ENCODE data around the gene EFHD2. TPM values are rescaled to one million over a fixed set of nuclear protein-coding genes. Genes with fewer than 3 reads are reported as not detected.

EFHD2 gene
- total RNA-seq, 2 donors from 2014 or later = 160 to 191 TPM

- no peaks in the 10 kb centered on the region for H3K9me3 ChIP-seq
- intact Hi-C loops (cut with DNase I) = no loop called here
- no peaks in the 10 kb centered on the region for H3K27me3 ChIP-seq
- no peak overlapping the region for H3K4me3 ChIP-seq
- no peak overlapping the region for H3K27ac ChIP-seq
- no peaks in the 10 kb centered on the region for H3K36me3 ChIP-seq
- no peak for DNase-seq
- H3K4me1 ChIP-seq = no peaks in the 10 kb centered on the region
- H3K9ac ChIP-seq (ENCODE audit: low read depth in 2 of 2, low read length in 2 of 2) = no peak overlapping the region
- TF ChIP-seq, protein P1, sequence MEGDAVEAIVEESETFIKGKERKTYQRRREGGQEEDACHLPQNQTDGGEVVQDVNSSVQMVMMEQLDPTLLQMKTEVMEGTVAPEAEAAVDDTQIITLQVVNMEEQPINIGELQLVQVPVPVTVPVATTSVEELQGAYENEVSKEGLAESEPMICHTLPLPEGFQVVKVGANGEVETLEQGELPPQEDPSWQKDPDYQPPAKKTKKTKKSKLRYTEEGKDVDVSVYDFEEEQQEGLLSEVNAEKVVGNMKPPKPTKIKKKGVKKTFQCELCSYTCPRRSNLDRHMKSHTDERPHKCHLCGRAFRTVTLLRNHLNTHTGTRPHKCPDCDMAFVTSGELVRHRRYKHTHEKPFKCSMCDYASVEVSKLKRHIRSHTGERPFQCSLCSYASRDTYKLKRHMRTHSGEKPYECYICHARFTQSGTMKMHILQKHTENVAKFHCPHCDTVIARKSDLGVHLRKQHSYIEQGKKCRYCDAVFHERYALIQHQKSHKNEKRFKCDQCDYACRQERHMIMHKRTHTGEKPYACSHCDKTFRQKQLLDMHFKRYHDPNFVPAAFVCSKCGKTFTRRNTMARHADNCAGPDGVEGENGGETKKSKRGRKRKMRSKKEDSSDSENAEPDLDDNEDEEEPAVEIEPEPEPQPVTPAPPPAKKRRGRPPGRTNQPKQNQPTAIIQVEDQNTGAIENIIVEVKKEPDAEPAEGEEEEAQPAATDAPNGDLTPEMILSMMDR (IDR thresholded peaks at IDR 0.05) = no peak
Measured at GRCh38 chr1:15401391-15402055, 8.2 kb upstream of the EFHD2 start.

- H3K27ac ChIP-seq = no peak overlapping the region
- H3K4me1 ChIP-seq = no peaks in the 10 kb centered on the region
- no peak for DNase-seq
- H3K4me3 ChIP-seq = no peak overlapping the region
- no peaks in the 10 kb centered on the region for H3K36me3 ChIP-seq
- H3K9ac ChIP-seq (ENCODE audit: low read depth in 2 of 2, low read length in 2 of 2) = no peak overlapping the region
- TF ChIP-seq, protein P1 (IDR thresholded peaks at IDR 0.05) = no peak
- no peaks in the 10 kb centered on the region for H3K9me3 ChIP-seq
- intact Hi-C loops (cut with DNase I) = no loop called here
- H3K27me3 ChIP-seq = no peaks in the 10 kb centered on the region
Measured at GRCh38 chr1:15402809-15403450, 6.8 kb upstream of the EFHD2 start.

- Histone ChIP-seq H3K9ac (ENCODE audit: low read depth in 2 of 2, low read length in 2 of 2) (no peak overlapping the region), H3K36me3 (no peaks in the 10 kb centered on the region), H3K4me3 (no peak overlapping the region), H3K4me1 (no peaks in the 10 kb centered on the region), H3K27me3 (no peaks in the 10 kb centered on the region), H3K9me3 (no peaks in the 10 kb centered on the region), H3K27ac (no peak overlapping the region)
- DNase-seq = no peak
- TF ChIP-seq, protein P1 (IDR thresholded peaks at IDR 0.05) = no peak
- intact Hi-C loops (cut with DNase I) = no loop called here
Measured at GRCh38 chr1:15403962-15404580, 5.6 kb upstream of the EFHD2 start.

DNA sequence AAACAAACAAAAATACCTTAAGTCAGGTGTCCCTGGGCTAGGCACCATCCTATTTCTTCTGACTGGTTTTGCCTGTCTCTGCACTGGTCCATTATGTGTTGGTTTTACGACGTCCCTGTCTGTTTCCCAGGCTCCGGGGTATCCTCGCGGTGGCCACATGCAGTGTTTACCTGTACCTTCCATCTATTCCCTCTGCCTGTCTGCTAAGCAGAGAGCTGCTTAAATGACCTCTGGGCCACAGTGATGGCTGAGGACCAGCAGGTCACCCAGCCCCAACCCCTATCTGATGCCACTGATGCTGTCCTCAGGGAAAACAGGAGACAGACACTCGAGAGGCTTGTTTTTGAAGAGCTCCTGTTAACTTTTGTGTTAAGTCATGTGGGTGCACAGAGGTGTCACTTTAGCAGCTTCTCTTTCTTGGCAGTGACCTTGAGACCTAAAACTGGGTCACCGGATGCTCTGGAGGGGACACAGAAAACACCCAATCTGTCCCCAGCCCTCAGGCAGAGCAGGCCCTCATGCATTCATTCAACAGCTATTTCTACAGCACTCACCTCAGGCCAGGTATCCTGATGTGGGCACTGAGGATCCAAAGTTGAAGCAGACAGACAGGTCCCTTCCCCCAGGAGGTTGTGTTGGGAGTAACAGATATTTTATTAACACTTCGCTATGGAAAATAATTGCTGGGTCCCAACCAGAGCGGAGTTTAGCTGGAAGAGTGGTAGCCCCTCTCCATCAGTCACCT, 4.4 kb upstream of the EFHD2 start:
- Histone ChIP-seq H3K27me3 (no peaks in the 10 kb centered on the region), H3K36me3 (no peaks in the 10 kb centered on the region), H3K4me3 (no peak overlapping the region), H3K27ac (no peak overlapping the region), H3K9me3 (no peaks in the 10 kb centered on the region), H3K4me1 (no peaks in the 10 kb centered on the region), H3K9ac (ENCODE audit: low read depth in 2 of 2, low read length in 2 of 2) (no peak overlapping the region)
- intact Hi-C loops (cut with DNase I) = no loop called here
- TF ChIP-seq, protein P1 (IDR thresholded peaks at IDR 0.05) = no peak
- no peak for DNase-seq

All from colonic mucosa (tissue), 4 donors.